Heart left ventricle (tissue), 16 donors: ENCODE measurements around the gene CCDC50. TPM values are rescaled to one million over a fixed set of nuclear protein-coding genes. Genes with fewer than 3 reads are reported as not detected.
A peak's percentile ranks its signal among the peaks of the same experiment; 100 is the strongest.

Source experiments
- ATAC-seq, 4 donors: fragments of 200-7000 bp; cut with Tn5 transposase; one replicate each; pipeline ENCODE4 v1.9.1; 2020 to 2022; ENCODE audit warnings: moderate library complexity in 4 of 4, mild to moderate bottlenecking in 3 of 4, moderate number of reproducible peaks in 1 of 4
- DNase-seq, 5 donors: peaks; one replicate each; pipeline ENCODE4 v3.0.0-alpha.2; 2020
- H3K27ac ChIP-seq, 12 donors: fragments of 200-600 bp; sonication (generic) in 4 of 12; one replicate each; pipeline versions ENCODE4 v1.5.0 to v1.8.0; 2016 to 2022; ENCODE audit warnings: mild to moderate bottlenecking in 2 of 12
- H3K27me3 ChIP-seq, 9 donors: fragments of 200-600 bp; sonication (generic) in 2 of 9; one replicate each; pipeline versions ENCODE4 v1.5.1 to v1.8.0; 2016 to 2022; ENCODE audit warnings: mild to moderate bottlenecking in 3 of 9
- H3K36me3 ChIP-seq, 9 donors: fragments of 200-600 bp; sonication (generic) in 2 of 9; one replicate each; pipeline versions ENCODE4 v1.5.0 to v1.8.0; 2018 to 2022; ENCODE audit warnings: mild to moderate bottlenecking in 2 of 9
- H3K4me1 ChIP-seq, 12 donors: fragments of 200-600 bp; sonication (generic) in 4 of 12; one replicate each; pipeline versions ENCODE4 v1.5.0 to v1.8.0; 2016 to 2022; ENCODE audit warnings: mild to moderate bottlenecking in 3 of 12
- H3K4me3 ChIP-seq, 12 donors: fragments of 200-600 bp; sonication (generic) in 4 of 12; one replicate each; pipeline versions ENCODE4 v1.5.0 to v1.8.0; 2017 to 2022; ENCODE audit warnings: mild to moderate bottlenecking in 9 of 12, moderate library complexity in 4 of 12
- H3K9me3 ChIP-seq, 12 donors: fragments of 200-600 bp; sonication (generic) in 4 of 12; one replicate each; pipeline versions ENCODE4 v1.5.0 to v1.8.0; 2016 to 2022; ENCODE audit warnings: mild to moderate bottlenecking in 1 of 12
- POLR2A ChIP-seq, 2 donors: fragments of 450-650 bp; IDR thresholded peaks; one replicate each; pipeline ENCODE4 v1.6.1; 2017; ENCODE audit warnings: antibody characterized with exemption in 2 of 2, mild to moderate bottlenecking in 2 of 2, moderate library complexity in 2 of 2
- WGBS, 4 donors: extraction: QIAGEN DNeasy Blood & Tissue Kit in 2 of 4; methylation state at CpG; one replicate each; pipeline versions ENCODE4 v1.1.5 to v1.1.7; 2013 to 2018; 5-methylcytosine and 5-hydroxymethylcytosine counted together
- intact Hi-C, 10 donors: fragments of 100-400 bp; cut with DNase I; formaldehyde crosslinking; loops; one replicate each; pipeline versions ENCODE4 v1.11.1 to v1.14.2; 2022
- polyA plus RNA-seq, 2 donors: library from polyadenylated mRNA; stranded (reverse); fragments of 200-250 nt; gene quantifications; one replicate each; pipeline ENCODE4 v1.2.3, GENCODE V29; 2013
- total RNA-seq, 9 donors: library from RNA; depleted of rRNA in 2 of 9; stranded (reverse); fragments of >200 nt in 2 of 9; fragmentation: NEBNext Ultra II Directional in 3 of 9; extraction: Animal tissue kit (Norgen Biotek cat#: 25700) in 3 of 9; gene quantifications; one replicate each; pipeline versions ENCODE4 v1.1.0 to v1.2.4, GENCODE V29; 2016 to 2023
- TF ChIP-seq, protein P1 (sequence below), 12 donors: fragments of 200-600 bp; sonication (generic) in 4 of 12; IDR thresholded peaks; one replicate each; pipeline versions ENCODE4 v1.5.0 to v1.8.0; 2018 to 2022; ENCODE audit warnings: antibody characterized with exemption in 12 of 12, mild to moderate bottlenecking in 5 of 12
- donor health status: ischemic (EF 13 %, LVEDD 7.1; RV severe dilation, severe dysfunction).
- donor health status: healthy with polysubstance abuse.
- donor health status: DM: no; HTN: yes; CAD: no.
- donor health status: DM: no; HTN: no; CAD: no.
- donor health status: ischemic (EF 25% LVEDD 6.9; RV normal size, moderate dysfunction).
- donor health status: ischemic (EF 25% LVEDD 5.7; RV mildly dilated, moderate dysfunction).
- donor health status: healthy.
- donor health status: DM: yes; HTN: yes; CAD: no.
- donor health status: ischemic (EF 35%, LVEDD 5.7; RV mildly dilated, moderate dysfunction).
- donor health status: nonischemic (EF 11% LVEDD 7.7; RV severe dilation, severe dysfunction).
- donor health status: DM: yes; HTN: yes; CAD: no.
- donor health status: PGD.
- donor health status: ischemic (EF 29% LVEDD 5.4; RV normal size, mild dysfunction).
- donor health status: nonischemic (EF 23%, LVEDD 6.1; RV moderate dilation, normal function).

Gene CCDC50
- total and polyA plus RNA-seq, 11 donors = 16.1 to 75.7 (median 54.2) TPM

- WGBS, 4 donors = 70 to 79% (median 73%) methylated on average over 5 of the region's 5 CpGs
- Histone ChIP-seq H3K27ac (no peak overlapping the region), H3K36me3 (no peaks in the 10 kb centered on the region), H3K4me1 (peaks cover 0 to 95% (median 70%) of the 10 kb centered on the region in 12 donors), H3K27me3 (no peaks in the 10 kb centered on the region), H3K4me3 (no peak overlapping the region), H3K9me3 (no peaks in the 10 kb centered on the region)
- intact Hi-C loops = no loop called here
- TF ChIP-seq POLR2A (IDR thresholded peaks at IDR 0.05) = no peak
- TF ChIP-seq, protein P1, sequence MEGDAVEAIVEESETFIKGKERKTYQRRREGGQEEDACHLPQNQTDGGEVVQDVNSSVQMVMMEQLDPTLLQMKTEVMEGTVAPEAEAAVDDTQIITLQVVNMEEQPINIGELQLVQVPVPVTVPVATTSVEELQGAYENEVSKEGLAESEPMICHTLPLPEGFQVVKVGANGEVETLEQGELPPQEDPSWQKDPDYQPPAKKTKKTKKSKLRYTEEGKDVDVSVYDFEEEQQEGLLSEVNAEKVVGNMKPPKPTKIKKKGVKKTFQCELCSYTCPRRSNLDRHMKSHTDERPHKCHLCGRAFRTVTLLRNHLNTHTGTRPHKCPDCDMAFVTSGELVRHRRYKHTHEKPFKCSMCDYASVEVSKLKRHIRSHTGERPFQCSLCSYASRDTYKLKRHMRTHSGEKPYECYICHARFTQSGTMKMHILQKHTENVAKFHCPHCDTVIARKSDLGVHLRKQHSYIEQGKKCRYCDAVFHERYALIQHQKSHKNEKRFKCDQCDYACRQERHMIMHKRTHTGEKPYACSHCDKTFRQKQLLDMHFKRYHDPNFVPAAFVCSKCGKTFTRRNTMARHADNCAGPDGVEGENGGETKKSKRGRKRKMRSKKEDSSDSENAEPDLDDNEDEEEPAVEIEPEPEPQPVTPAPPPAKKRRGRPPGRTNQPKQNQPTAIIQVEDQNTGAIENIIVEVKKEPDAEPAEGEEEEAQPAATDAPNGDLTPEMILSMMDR (IDR thresholded peaks at IDR 0.05) = no peak
- ATAC-seq (peak in 1 of 4 donors; percentile 7), DNase-seq (no peak)
Observed at GRCh38 chr3:191343913-191344312, 14.7 kb downstream of the CCDC50 start.

- Histone ChIP-seq H3K27me3 (no peaks in the 10 kb centered on the region), H3K27ac (no peak overlapping the region), H3K9me3 (no peaks in the 10 kb centered on the region), H3K4me3 (no peak overlapping the region), H3K4me1 (peaks cover 0 to 93% (median 65%) of the 10 kb centered on the region in 12 donors), H3K36me3 (no peaks in the 10 kb centered on the region)
- 93 to 95% (median 94%) methylated on average over 5 of the region's 5 CpGs for WGBS, 4 donors
- TF ChIP-seq, protein P1 (IDR thresholded peaks at IDR 0.05) = no peak
- no peak for TF ChIP-seq POLR2A (IDR thresholded peaks at IDR 0.05)
- intact Hi-C loops = no loop called here
- no peak for ATAC-seq
- no peak for DNase-seq
Observed at GRCh38 chr3:191345334-191345733, 16.1 kb downstream of the CCDC50 start.

GRCh38 chr3:191347228-191347627 is 18.0 kb downstream of the CCDC50 start:
- Histone ChIP-seq H3K4me3 (no peak overlapping the region), H3K4me1 (peaks cover 5 to 93% (median 68%) of the 10 kb centered on the region in 12 donors), H3K27me3 (no peaks in the 10 kb centered on the region), H3K27ac (no peak overlapping the region), H3K36me3 (no peaks in the 10 kb centered on the region), H3K9me3 (no peaks in the 10 kb centered on the region)
- TF ChIP-seq, protein P1 (IDR thresholded peaks at IDR 0.05) = no peak
- no peak for TF ChIP-seq POLR2A (IDR thresholded peaks at IDR 0.05)
- ATAC-seq (no peak), DNase-seq (no peak)
- 59 to 77% (median 73%) methylated on average over 3 of the region's 3 CpGs for WGBS, 4 donors
- intact Hi-C loops = no loop called here

DNA sequence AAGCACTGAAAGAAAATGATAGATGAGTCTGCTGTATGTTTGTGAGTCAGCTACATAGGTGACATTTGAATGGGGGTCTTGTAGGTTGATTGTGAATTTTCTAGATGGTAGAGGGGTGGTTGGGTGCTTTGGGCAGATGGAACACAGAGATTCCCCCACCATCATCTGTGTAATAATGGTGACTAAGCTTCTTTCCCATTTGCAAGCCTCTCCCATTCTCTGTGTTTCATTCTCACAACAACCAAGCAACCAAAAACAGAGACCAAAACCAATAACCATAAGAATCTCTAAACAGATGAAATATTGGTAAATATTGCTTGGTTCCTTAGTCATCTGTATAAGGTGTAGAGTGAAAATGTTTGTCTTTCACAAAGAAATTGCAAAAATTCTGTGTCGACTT is 18.9 kb downstream of the CCDC50 start:
- H3K36me3 ChIP-seq = no peaks in the 10 kb centered on the region
- no peak overlapping the region for H3K4me3 ChIP-seq
- TF ChIP-seq, protein P1 (IDR thresholded peaks at IDR 0.05) = no peak
- TF ChIP-seq POLR2A (IDR thresholded peaks at IDR 0.05) = no peak
- no peaks in the 10 kb centered on the region for H3K27me3 ChIP-seq
- ATAC-seq = no peak
- WGBS, 4 donors = 97 to 100% (median 99%) methylated on average over 1 of the region's 1 CpG
- H3K27ac ChIP-seq = no peak overlapping the region
- no peak for DNase-seq
- H3K9me3 ChIP-seq = no peaks in the 10 kb centered on the region
- intact Hi-C loops = no loop called here
- H3K4me1 ChIP-seq = peaks cover 5 to 93% (median 67%) of the 10 kb centered on the region in 12 donors
